Stimulated activated CD8-positive, alpha-beta memory T cell treated with anti-CD3 and anti-CD28 coated beads, Interleukin-7, amount 100 ng/mL, for 4 hours (primary cell): Measurements from ENCODE around the gene INPP5A.
"Not testable (repeated sequence)": the region's sequence is repeated elsewhere in the genome, so short reads cannot be mapped to it uniquely, and the experiment has no call there.

Experiments used
- DNase-seq, 2 donors: peaks; one replicate each; pipeline ENCODE4 v3.0.0-alpha.2; 2020; ENCODE audit warnings: low read depth in 2 of 2

The INPP5A gene

DNA sequence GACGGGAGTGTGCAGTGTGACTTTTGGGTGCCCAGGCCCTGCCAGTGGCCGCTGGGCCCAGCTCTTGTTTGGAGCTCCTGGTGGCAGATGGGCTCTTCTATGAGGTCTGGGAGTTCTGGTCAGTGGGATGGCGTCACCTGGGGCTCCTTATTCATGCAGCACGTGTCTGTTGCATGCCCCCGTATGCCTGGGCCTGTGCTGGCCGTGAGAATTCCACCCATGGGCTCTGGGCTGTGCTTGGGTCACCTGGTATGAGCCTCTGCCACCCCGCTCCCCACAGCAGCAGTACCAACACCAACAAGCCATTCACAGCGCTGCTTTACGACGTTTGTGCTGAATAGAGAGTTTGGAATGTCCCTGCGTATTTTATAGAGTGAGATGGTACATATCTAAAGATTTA lies 27.1 kb downstream of the INPP5A start:
- no peak for DNase-seq

DNA sequence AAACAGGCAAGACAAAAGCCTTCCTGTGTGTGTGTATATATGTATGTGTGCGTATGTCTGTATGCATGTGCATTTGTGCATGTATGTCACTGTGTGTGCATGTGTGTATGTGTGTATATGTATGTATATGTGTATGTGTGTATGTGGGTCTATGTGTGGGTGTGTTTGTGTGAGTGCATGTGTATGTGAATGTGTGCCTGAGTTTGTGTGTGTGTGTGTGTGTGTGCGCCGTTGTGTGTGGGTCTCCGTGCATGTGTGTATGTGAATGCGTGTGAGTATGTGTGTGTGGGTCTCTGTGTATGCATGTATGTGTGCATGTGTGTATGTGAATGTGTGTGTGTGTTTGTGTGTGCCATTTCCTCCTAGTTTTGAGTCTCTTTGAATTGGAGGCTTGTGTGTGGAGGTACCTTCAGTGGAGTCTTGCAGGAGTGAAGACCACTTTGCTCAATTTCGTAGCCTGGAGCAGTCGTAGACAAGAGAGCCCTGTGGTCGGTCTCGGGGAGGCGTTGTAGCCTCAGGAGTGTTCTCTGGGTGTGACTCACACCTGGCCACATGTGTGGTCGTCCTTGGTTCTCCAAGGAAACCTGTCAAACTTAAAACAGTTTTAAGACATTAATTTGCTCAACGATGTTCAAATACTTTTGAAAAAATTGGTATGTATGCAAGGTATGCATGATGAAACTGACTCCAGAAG lies 28.1 kb downstream of the INPP5A start:
- DNase-seq: no peak

DNA sequence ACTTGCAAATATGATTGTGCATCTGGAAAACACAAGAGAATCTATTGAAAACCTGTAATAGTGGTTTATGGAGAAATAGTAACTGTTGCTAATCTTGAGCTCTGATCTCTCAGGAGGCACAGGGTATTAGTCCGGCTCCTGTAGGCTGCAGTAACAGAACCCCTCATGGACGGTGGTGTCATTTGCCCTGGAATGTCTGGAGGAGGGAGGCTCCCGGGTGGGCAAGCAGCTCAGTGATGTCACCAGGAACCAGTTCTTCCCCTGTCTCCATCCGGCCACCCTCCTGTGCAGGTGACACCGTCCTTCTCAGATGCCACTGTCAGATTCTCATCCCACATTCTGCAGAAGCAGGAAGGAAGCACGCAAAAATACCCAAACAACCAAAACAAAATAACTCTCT lies 29.3 kb downstream of the INPP5A start:
- DNase-seq: no peak

DNA sequence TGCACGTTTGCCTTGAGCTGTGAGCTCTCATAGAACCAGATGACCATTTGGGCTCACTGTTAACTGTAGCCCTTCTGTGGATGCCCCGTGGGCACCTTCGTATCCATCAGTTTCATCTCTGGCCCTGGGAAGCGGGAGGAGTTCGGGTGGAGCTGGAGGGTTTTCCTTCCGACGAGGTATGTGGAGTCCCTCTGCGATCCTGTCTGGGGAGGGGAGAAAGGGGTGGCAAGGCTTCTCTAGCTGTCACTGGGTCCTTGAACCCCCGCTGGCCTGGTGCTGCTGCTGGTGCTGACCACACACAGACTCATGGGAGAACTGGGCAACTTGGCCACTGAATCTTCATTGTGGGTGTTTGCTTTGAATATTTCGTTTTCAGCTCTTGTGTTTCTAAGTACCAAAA lies 32.7 kb downstream of the INPP5A start:
- DNase-seq: no peak

DNA sequence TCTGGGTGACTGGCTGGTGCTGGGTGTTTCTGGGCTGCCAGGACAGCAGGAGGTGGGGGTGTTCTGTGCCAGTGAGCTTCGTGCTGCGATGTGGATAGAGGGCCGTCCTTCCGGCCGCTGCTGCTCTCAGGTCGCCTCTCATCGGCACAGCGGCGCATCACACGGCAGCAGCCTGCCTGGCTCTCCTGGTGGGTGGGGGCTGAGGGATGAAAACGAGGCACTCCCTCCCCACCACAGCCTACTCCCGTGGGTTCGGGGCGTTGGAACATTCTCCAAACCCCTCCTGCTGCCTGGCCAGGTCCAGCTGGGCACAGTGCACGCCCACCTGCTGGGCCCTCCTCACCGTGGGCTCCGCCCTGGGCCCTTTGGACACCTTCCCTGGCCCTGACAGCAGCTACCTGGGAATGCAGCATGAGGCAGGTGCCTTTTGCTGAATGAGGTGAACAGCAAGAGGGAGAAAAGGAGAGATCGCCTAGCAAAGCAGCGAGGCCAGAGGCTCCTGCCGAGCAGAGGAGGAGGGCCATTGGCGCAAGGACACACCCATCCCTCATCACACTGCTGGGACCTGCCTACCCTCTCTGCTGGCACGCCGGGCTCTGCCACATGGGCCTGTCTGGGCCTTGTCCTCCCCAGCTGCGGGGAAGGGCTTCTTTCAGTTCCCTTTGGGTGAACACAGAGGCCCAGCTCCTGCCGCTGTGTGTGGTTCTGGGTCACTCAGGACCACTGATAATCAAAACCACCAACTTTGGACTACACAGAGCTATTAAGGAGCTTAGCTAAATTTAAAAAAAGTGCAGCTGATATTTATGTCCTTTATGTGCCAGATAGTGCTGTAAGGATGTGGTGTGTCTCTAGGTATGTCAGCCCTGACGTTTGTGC lies 33.4 kb downstream of the INPP5A start:
- no peak for DNase-seq

DNA sequence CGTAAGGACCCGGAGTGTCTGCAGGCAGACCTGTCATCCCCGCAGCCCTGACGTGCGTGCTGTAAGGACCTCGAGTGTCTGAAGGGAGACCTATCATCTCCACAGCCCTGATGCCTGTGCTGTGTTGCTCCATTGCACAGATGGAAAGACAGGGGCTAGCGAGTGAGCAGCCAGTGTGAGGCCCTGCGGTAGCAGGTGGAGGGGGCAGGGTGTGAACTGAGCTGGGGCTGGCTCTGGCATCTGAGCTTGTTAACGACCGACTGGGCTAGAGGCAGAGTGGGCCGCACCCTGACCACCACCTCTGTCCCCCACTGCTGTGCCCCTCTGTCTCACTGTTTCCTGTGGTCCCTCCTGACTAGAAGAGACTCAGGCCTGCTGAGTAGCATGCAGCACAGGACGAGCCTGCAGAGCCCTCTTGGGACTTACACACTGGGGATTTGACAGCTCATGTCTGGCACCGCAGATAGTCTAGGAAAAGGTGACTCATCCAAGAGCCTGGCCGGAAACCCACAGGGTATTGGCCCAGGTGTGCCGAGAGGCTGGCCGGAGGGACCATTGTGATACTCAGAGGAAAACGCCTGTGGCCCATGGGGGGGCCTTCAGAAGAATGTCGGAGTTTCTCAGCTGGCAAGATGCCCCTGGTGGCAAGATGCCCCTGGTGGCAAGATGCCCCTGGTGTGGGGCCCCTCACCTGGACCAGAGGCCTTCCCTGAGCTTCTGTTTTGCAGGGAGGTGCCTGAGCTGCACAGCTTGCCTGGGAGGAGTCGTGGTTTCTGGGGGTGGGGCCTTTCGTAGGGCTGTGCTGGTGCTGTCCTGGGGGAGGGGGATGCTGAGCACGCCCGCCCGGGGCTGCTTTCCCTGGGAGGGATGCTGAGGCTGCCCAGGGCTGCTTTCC lies 34.3 kb downstream of the INPP5A start:
- DNase-seq: peak in 1 of 2 donors; percentile 50

DNA sequence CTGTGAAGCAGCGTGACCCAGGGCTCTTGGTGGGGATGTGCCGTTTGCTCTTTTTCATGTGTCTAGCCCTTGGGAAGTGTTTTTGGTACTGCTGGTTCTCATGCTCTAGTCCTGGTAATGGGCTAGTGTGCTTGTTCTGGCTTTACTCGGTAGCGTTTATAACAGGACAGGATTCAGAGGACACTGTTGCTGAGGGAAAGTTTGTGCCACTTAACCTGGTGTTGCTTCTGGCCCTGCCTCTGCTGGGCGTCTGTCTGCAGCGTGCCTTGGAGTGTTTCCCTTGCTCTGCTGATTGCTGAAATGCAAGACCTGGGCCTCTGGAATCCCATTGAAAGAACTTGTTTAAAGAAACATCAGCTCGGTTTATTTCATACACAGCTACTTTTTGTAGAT lies 35.0 kb downstream of the INPP5A start:
- DNase-seq: no peak

DNA sequence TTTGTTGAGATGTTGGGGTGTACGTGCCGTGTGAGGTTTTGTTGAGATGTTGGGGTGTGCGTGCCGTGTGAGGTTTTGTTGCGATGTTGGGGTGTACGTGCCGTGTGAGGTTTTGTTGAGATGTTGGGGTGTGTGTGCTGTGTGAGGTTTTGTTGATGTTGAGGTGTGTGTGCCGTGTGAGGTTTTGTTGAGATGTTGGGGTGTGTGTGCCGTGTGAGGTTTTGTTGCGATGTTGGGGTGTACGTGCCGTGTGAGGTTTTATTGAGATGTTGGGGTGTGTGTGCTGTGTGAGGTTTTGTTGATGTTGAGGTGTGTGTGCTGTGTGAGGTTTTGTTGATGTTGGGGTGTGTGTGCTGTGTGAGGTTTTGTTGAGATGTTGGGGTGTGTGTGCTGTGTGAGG lies 35.4 kb downstream of the INPP5A start:
- DNase-seq: not testable (repeated sequence)

DNA sequence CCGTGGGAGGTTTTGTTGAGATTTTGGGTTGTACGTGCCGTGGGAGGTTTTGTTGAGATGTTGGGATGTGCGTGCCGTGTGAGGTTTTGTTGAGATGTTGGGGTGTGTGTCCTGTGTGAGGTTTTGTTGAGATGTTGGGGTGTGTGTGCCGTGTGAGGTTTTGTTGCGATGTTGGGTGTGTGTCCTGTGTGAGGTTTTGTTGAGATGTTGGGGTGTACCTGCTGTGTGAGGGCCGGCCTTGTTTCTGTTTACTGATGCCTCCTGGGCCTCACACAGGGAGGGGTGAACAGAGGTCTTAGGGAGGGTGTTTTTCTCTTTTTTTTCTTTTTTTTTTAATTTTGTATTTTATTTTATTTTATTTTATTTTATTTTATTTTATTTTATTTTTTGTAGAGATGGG lies 36.7 kb downstream of the INPP5A start:
- DNase-seq: no peak

DNA sequence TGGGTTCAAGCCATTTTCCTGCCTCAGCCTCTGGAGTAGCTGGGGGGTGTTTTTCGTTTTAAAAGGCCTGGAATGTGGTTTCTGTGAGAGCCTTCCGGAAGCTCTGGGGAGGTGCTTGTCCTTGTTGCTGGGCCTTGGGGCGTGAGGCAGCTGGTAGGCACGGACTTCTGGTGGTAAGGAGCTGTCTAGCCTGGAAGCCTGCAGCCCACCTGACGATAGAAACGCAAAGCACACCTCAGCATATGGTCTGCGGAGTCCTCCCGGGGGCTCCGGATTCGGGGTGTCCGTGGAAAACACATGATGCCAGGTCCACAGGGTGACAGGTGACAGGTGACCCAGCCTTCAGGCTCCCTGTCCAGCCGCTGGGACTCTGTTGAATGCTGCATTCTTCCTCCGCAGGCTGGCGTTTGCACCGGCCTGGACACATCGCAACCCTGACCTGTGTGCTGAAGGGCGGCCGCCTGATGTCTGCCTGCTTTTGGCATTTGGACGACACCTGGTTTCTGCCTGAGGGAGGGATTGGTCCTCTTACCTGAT lies 37.3 kb downstream of the INPP5A start:
- no peak for DNase-seq

DNA sequence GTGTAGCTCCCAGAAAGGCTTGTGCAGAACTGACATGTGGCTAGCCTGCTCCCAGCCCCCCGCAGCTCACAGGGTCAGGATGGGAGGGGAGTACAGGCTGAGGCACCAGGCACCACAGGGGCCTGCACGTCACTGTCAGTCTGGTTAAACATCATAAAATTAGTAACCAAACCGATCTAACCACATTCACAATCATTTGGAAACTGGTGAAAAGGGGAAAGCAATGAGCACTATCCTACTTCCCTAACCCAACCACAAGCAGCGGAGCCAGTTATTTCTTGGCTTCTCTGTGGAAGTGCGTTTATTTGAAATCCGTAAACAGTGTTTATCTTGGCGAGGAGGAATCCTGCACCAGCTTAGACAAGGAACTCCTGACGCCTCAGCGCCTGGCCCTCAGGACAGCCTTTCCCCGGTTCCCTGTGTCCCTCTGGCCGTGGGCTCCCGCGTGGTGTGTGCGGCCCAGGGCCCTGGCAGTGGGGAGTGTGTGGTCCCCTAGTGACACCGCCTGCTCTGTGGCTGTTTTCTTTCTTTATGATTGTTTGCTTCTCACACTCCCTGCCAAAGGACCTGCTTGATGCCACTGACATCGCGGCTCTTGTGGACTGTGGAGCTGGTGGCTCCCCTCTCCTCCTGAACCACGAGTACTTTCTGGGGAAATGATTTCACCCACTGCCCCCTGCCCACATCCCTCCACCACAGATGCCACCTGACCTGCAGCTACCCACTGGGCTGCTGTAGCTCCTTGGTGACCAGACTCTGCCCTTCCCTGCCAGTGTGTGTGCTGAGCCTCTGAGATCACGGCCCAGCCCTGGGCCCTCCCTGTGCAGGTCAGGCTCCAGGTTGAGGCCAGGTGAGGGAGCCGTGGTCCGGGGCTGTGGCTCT lies 38.0 kb downstream of the INPP5A start:
- DNase-seq: no peak

DNA sequence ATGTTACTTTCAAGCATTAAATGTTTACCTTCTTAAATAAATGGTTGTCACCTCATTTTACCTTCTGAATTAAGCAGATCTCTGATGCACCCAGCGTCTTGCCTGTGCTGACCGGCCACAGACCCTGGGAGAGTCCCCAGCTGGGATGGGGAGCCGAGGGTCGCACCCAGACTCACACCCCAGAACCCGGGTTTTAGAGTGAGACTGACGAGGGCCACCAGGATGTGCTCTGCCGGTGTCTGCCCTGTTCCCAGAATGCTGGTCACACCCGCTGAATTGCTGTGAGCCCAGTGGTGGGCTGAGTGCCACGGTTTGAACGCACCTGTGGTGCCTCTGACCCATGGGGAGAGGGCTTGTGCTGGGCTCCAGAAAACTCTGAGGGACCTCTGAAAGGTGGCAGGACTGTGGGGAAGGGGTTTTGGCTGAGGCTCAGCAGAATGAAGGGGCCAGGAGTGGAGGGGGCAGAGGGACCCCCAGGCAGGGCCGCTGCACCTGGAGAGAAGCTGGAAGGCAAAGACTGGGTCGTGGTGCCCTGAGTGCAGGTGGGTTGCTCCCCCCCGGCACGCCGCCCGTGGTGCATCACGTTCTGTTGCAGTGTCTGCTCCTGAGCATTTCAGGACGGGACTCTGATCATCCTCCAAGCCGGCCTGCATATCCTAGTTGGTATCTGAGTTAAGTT lies 39.2 kb downstream of the INPP5A start:
- no peak for DNase-seq

DNA sequence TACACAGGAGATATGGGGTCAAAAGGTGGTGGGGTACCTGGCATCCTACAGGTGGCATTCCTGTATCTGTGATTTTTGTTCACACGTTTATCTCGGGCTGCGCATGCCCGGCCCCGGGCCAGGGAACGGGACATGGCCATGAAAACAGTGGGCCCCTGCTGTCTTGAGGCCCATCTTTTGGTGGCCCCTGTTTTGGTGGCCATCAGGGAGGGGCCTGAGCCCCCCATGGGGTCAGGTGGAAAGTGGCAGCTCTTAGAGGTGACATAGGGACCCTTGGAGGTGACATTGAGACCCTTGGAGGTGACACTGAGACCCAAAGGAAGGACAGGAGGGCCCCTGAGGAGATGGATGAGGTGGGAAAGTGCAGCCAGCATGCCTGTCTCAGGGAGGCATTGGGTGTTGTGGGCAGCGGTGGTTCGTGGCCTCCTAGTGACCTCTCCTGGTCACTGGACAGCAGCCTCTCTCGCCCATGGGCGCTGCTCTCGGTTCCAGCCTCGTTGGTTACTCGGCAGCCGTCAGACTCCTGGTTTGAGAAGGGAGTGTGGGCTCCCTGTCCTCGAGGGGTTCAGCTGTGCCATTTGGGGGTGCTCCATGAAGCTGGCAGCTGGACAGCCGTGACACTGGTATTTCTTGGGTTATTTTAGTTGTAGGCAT lies 39.9 kb downstream of the INPP5A start:
- DNase-seq: no peak

DNA sequence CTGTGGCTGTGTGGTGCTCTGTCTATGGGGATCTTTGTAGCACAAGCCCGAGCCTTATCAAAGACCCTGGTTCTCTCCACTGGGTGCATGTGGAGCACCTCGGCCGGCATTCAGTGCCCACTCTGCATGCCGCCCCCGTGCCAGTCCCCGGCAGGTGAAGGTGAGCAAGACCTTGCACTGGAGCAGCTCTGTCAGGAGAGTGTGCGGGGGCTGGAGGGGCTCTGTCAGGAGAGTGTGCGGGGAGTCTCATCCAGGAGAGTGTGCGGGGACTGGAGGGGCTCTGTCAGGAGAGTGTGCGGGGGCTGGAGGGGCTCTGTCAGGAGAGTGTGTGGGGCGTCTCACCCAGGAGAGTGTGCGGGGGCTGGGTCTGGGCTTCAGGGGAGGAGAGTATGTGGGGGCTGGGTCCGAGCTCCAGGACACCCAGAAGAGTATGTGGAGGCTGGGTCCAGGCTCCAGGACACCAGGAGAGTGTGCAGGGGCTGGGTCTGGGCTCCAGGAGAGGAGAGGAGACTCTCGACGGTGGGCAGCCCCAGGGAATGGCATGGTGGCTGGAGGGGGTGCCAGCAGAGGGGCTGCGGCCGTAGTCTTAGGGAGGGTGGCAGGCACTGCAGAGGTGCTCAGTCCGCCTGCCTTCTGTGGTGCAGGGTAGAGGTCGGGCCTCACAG lies 40.8 kb downstream of the INPP5A start:
- no peak for DNase-seq

DNA sequence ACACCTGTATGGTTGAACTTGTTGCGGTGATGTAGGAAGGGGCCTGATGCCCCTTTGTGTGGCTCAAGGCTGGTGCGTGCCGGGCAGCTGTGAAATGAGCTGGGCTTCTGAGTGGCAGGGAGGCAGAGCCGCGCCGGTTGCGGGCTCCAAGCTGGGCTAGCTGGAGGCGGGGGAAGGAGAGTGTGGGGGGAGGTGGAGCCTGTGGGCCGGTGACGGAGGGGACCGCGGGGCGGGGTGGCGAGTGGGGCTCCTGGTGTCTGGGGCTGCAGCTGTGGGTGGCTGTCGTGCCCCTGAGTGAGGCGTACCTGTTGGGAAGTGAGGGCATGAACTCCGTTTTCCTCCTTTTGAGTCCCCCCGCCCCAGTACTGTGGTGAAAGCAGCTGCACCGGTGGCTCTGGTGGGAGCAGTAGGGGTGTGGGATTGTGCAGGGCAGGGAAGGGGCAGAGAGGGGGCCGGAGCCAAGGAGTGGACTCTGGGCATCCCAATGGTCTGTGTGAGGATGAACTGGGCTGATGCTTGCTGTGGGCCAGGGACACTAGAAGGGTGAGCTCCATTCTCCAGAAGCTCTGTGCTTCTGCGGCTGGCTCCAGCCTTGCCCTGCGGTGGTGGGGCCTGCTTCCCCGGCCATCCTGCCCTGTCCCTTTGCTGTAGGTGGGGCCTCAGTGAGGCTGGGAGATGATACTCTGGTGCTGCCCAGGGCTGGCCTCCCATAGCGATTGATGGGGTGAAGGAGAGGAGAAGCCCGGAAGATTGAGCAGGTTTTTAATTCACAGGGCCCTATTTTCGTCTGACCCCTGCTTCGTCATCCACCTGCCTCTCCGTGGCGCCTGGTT lies 41.7 kb downstream of the INPP5A start:
- DNase-seq: no peak

DNA sequence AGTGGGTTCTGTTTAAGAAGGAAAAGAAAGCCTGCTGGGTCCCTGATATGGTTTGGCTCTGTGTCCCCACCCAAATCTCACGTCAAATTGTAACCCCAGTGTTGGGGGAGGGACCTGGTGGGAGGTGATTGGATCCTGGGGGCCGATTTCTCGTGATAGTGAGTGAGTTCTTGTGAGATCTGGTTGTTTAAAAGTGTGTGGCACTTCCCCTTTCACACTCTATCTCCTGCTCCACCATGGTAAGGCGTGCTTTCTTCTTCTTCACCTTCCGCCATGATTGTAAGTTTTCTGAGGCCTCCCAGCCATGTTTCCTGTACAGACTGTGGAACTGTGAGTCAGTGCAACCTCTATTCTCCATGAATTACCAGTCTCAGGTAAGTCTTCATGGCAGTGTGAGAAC lies 42.6 kb downstream of the INPP5A start:
- DNase-seq: no peak

DNA sequence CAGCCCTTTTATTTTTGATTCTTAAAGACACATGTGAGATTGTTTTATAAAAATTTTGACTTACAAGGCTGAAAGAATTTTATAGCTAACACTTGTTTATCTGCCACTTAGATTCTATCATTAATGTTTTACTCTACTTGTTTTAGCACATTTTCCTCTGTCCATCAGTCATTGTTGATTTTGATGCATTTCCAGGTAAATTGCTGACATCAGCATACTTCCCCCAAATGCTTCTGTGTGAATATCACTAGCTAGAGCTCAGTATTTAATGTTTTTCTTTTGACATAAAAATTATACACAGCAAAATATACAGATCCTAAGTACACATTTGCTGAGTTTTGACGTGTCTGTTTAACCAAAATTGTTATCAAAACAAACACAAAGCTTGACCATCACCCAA lies 43.0 kb downstream of the INPP5A start:
- no peak for DNase-seq

DNA sequence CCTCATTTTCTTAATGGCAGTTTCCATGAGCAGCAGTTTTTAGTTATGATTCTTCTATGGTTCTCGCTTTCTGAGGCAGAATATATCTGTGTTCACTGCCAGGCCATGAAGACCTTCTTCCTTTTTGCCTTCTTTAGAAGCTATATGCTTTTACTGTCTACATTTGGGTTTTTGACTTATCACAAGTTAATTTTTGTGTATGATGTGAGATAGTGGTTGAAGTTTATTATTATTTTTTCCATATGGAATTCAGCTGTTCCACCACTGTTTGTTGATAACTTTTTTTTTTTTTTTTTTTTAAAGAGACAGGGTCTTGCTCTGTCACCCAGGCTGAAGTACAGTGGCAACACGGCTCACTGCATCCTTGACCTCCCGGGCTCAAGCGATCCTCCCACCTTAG lies 44.5 kb downstream of the INPP5A start:
- no peak for DNase-seq
